Skeletal muscle satellite cell (primary cell): Measurements from ENCODE around the gene SNAI3.
A peak's percentile ranks its signal among the peaks of the same experiment; 100 is the strongest.

Source experiments
- H3K27me3 ChIP-seq: 2 replicates; pipeline ENCODE4 v1.7.0; 2013; ENCODE audit warnings: low read length; ENCODE audit not compliant: control insufficient read depth, insufficient read depth
- H3K36me3 ChIP-seq: 2 replicates; pipeline ENCODE4 v1.7.0; 2013; ENCODE audit warnings: mild to moderate bottlenecking, control low read depth, low read length; ENCODE audit not compliant: insufficient read depth
- H3K4me1 ChIP-seq: 2 replicates; pipeline ENCODE4 v1.7.0; 2013; ENCODE audit warnings: low read length; ENCODE audit not compliant: control insufficient read depth, insufficient read depth
- H3K4me2 ChIP-seq: 2 replicates; pipeline ENCODE4 v1.7.0; 2013; ENCODE audit warnings: mild to moderate bottlenecking, low read length
- H3K4me3 ChIP-seq: 2 replicates; pipeline ENCODE4 v1.7.0; 2013; ENCODE audit warnings: low read length
- H3K9ac ChIP-seq: 2 replicates; pipeline ENCODE4 v1.7.0; 2013; ENCODE audit warnings: mild to moderate bottlenecking, low read depth, low read length, moderate library complexity
- H3K9me3 ChIP-seq: replicated peaks from 2 replicates; pipeline ENCODE4 v1.7.0; 2013; ENCODE audit warnings: mild to moderate bottlenecking, control low read depth, low read length

Gene SNAI3

GRCh38 chr16:88684569-88685155, 1.6 kb downstream of the SNAI3 start:
- Histone ChIP-seq H3K4me3 (no peak overlapping the region), H3K36me3 (no peaks in the 10 kb centered on the region)

DNA sequence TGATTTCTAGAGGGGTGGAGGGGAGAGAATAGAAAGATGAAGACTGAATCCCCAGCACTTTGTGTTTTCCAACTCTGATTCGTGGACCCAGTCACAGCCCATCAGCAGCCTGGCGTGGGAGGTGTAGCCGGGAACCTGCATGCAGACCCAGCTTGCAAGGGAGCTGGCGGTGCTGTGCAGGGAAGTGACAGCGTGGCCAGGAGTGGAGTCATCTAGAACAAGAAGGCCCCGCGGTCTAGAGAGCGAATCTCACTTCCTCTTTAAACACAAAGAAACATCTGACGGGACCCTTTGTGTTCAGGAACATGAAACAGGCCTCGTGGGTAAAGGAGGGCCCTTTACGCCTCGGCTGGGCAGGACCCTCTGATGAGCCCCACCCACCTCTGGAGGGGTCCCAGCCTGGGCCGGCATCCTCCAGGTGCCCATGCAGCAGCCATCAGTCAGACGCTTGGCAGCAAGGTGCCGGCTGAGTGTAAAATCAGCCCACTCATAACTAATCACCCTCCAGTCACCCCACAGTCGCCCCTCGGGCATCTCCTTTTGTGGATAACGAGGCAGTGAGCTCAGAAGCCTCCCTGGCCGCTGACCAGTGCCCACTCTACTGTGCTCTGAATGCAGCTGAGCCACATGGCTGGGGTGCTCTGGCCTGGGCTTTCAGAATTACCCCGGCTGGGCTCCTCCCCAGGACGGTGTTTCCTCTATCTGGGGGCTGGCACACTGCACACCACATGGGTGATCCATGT, 4.4 kb downstream of the SNAI3 start:
- no peaks in the 10 kb centered on the region for H3K9me3 ChIP-seq
- H3K36me3 ChIP-seq: no peaks in the 10 kb centered on the region
- H3K4me3 ChIP-seq: no peak overlapping the region
- no peak overlapping the region for H3K9ac ChIP-seq
- peaks cover 33% of the 10 kb centered on the region for H3K4me1 ChIP-seq
- H3K27me3 ChIP-seq: peaks cover 47% of the 10 kb centered on the region
- no peak overlapping the region for H3K4me2 ChIP-seq

More at GRCh38 chr16:88684569-88685155, 1.6 kb downstream of the SNAI3 start:
- no peak overlapping the region for H3K9ac ChIP-seq
- H3K9me3 ChIP-seq: no peaks in the 10 kb centered on the region
- peaks cover 29% of the 10 kb centered on the region for H3K4me1 ChIP-seq
- H3K27me3 ChIP-seq: peaks cover 41% of the 10 kb centered on the region
- no peak overlapping the region for H3K4me2 ChIP-seq

- H3K36me3 ChIP-seq: no peaks in the 10 kb centered on the region
- no peak overlapping the region for H3K9ac ChIP-seq
- H3K4me2 ChIP-seq: no peak overlapping the region
- peaks cover 54% of the 10 kb centered on the region for H3K27me3 ChIP-seq
- H3K4me3 ChIP-seq: no peak overlapping the region
- peaks cover 28% of the 10 kb centered on the region for H3K4me1 ChIP-seq
- no peaks in the 10 kb centered on the region for H3K9me3 ChIP-seq
These were observed 5.1 kb downstream of the SNAI3 start for GRCh38 chr16:88681084-88681680.

DNA sequence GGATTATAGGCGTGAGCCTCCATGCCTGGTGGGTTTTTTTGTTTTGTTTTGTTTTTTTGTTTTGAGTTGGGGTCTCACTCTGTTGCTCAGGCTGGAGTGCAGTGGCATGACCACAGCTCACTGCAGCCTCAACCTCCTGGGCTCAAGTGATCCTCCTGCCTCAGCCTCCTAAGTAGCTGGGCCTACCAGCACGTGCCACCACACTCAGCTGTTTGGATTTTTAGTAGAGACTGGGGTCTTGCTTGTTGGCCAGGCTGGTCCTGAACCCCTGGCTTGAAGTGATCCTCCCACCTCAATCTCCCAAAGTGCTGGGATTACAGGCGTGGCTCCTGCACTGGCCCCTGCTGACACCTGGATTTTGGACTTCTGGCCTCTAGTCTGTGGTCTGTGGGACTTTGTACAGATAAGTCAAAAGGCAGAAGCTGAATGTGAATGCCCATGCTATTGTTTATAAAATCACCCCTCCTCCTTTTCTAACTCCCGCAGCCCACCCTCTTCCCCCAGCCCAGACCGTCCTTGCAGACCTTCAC, 5.7 kb downstream of the SNAI3 start:
- Histone ChIP-seq H3K27me3 (peaks cover 53% of the 10 kb centered on the region), H3K9me3 (no peaks in the 10 kb centered on the region), H3K4me2 (no peak overlapping the region), H3K36me3 (no peaks in the 10 kb centered on the region), H3K9ac (no peak overlapping the region), H3K4me1 (peaks cover 22% of the 10 kb centered on the region), H3K4me3 (no peak overlapping the region)

DNA sequence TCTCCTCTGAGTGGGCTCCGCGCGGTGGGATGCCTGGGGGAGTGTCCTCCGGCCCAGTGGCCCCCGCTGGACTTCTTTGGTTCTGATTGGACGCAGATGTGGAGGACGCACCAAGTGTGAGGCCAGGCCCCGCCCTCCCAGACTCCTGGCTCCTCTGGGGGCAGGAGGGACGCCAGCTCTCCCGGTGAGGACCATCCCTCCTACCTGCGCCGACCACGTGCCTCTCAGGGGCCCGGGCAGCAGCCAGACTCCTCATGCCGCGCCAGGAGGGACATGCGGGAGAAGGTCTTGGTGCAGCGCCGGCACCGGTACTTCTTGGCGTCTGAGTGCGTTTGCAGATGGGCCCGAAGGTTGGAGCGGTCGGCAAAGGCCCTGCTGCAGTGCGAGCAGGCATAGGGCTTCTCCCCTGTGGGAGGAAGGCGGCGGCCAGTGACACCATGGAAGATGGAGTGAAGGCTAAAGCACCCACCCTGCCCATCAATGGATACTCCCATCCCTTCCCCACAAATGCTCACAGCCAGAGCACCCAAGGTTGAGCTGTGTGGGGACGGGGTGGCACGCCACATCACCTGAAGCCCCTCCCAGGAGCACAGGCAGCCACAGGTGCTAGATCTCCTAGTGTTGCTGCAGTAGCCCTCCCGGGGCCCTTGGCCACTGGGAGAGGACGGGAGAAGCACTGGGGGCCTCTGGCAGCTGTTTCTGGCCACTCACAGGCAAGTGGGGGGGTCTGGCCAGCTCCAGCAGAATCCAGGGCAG, 7.9 kb downstream of the SNAI3 start:
- no peaks in the 10 kb centered on the region for H3K9me3 ChIP-seq
- peak overlapping the region; percentile 37 for H3K4me2 ChIP-seq
- H3K4me3 ChIP-seq: no peak overlapping the region
- H3K27me3 ChIP-seq: peaks cover 43% of the 10 kb centered on the region
- peaks cover 13% of the 10 kb centered on the region for H3K4me1 ChIP-seq
- no peak overlapping the region for H3K9ac ChIP-seq
- H3K36me3 ChIP-seq: peaks cover 3% of the 10 kb centered on the region

GRCh38 chr16:88677721-88678120, 8.6 kb downstream of the SNAI3 start:
- H3K9me3 ChIP-seq: no peaks in the 10 kb centered on the region
- peak overlapping the region; percentile 37 for H3K4me2 ChIP-seq
- no peak overlapping the region for H3K9ac ChIP-seq
- H3K4me1 ChIP-seq: peaks cover 13% of the 10 kb centered on the region
- peaks cover 43% of the 10 kb centered on the region for H3K27me3 ChIP-seq
- H3K36me3 ChIP-seq: peaks cover 3% of the 10 kb centered on the region
- no peak overlapping the region for H3K4me3 ChIP-seq

DNA sequence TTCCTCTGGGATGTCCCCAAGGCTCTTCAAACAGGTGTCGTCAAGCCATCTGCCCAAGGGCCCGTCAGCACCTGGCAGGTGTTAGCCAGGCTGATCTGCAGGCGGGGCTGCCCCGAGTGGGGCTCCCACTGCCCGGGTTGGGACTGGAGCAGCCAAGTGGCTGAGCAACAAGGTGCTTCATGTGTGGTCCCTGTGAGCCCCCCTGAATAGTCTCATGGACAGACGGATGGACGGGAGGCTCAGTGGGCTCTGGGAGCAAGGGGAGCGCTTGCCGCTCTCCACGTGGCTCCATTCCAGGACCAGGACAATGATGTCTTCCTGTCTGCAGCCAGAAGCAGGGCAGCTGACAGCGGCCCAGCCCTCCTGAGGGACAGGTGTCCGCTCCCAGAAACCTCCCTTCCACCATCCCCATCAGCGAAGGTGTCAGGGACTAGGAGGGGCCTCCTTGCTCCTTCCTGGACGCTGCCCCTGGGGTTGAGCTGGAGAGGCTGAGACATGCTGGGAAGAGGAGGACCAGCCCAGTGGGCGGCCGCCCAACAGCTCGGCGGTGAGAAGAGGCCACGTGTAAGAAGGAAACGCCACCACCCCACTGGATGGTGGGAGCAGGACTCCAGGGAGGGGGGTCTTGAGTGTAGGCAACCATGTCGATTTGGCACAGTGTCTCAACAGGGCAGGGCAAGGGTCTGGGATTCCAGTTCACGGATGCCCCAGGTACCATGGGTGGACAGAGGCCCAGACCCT, 9.6 kb downstream of the SNAI3 start:
- H3K4me1 ChIP-seq: peaks cover 6% of the 10 kb centered on the region
- no peak overlapping the region for H3K4me3 ChIP-seq
- no peak overlapping the region for H3K9ac ChIP-seq
- H3K36me3 ChIP-seq: peaks cover 3% of the 10 kb centered on the region
- peaks cover 36% of the 10 kb centered on the region for H3K27me3 ChIP-seq
- H3K4me2 ChIP-seq: no peak overlapping the region
- no peaks in the 10 kb centered on the region for H3K9me3 ChIP-seq

DNA sequence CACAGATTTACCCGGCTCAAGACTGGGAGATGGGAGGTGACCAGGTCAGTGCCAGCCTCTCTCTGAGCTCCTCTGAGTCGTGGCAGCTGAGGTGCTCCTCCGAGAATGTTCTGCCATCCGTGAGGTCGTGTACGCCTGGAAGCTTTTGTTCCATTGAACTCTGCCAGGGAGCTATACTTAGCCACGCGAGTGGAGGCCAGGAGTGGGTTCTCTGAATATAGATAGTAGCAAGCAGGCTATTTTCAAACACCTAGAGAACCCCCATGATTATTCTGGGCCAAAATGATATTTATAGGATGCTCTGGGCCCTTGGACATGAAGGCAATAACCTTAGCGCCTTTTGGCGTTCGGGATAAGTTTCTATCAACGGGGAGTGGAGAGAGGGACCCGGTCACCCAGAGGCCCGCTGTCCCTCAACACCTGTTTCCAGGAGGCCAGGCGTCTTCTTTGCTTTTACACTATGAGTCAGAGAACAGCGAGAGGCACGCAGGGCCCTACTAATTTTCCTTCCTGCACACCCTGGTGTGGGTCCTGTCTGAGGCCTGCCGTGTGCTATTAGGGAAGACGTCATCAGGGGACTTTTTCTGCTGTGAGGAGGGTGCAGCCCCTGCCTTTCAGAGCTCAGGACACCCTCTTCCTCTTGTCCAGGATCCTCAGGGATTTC, 12.5 kb downstream of the SNAI3 start:
- H3K9me3 ChIP-seq: no peaks in the 10 kb centered on the region
- H3K4me1 ChIP-seq: peaks cover 5% of the 10 kb centered on the region
- no peak overlapping the region for H3K4me2 ChIP-seq
- H3K27me3 ChIP-seq: peaks cover 28% of the 10 kb centered on the region
- H3K4me3 ChIP-seq: no peak overlapping the region
- H3K36me3 ChIP-seq: peaks cover 3% of the 10 kb centered on the region
- H3K9ac ChIP-seq: no peak overlapping the region

DNA sequence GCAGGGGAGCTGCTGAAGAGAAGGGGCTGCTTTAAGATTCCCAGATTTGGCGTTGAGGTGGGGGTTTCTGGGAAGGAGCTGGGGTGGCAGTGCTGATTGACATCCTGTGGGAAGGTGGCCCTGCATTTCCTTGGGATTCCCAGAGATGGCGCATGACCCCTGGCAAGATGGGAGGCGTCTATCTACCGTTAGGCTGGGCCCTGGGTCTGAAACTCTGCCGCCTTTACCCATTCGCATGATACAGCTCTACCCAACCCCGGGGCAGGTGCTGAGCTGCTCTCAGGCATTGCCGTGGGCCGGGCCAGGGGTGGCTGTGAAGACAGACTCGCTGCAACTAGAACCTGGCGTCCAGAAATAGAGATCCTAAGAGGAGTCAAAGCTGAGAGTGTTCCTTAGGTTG, 13.5 kb downstream of the SNAI3 start:
- H3K4me3 ChIP-seq: no peak overlapping the region
- peaks cover 17% of the 10 kb centered on the region for H3K27me3 ChIP-seq
- H3K9ac ChIP-seq: no peak overlapping the region
- peaks cover 2% of the 10 kb centered on the region for H3K4me1 ChIP-seq
- H3K9me3 ChIP-seq: no peaks in the 10 kb centered on the region
- no peak overlapping the region for H3K4me2 ChIP-seq
- H3K36me3 ChIP-seq: peaks cover 3% of the 10 kb centered on the region

DNA sequence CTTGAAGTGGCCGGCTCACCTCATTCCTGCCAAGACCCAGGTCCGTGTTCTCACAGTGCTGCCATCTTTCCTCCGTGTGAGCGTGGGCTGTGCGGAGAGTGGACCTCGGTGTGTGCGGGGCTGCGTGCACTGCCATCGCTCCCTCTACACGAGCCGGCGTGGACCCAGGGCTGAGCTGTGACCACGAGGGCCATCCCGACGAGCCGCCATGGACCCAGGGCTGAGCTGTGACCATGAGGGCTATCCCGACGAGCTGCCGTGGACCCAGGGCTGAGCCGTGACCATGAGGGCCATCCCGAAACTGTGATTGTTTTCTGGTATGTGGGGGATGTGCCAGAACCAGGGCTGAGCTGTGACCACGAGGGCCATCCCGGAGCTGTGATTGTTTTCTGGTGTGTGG, 14.5 kb downstream of the SNAI3 start:
- H3K36me3 ChIP-seq: peaks cover 3% of the 10 kb centered on the region
- no peak overlapping the region for H3K9ac ChIP-seq
- H3K27me3 ChIP-seq: peaks cover 8% of the 10 kb centered on the region
- H3K4me3 ChIP-seq: no peak overlapping the region
- H3K4me2 ChIP-seq: no peak overlapping the region
- no peaks in the 10 kb centered on the region for H3K9me3 ChIP-seq
- H3K4me1 ChIP-seq: no peaks in the 10 kb centered on the region
